ENCODE results near the gene DCC.

The DCC gene

GRCh38 chr18:53521068-53521467 is 1181.1 kb downstream of the DCC start:
- no peak for DNase-seq (ENCODE audit: low read depth in 2 of 2)

GRCh38 chr18:53526101-53526870 is 1186.3 kb downstream of the DCC start:
- DNase-seq (ENCODE audit: low read depth in 2 of 2), result no peak

- no peak for DNase-seq (ENCODE audit: low read depth in 2 of 2)
Observed at GRCh38 chr18:53527365-53527764, 1187.4 kb downstream of the DCC start.

- no peak for DNase-seq (ENCODE audit: low read depth in 2 of 2)
Observed at GRCh38 chr18:53531187-53531586, 1191.2 kb downstream of the DCC start.

- DNase-seq (ENCODE audit: low read depth in 2 of 2), result no peak
Observed at GRCh38 chr18:53531896-53532295, 1191.9 kb downstream of the DCC start.

- no peak for DNase-seq (ENCODE audit: low read depth in 2 of 2)
Observed at GRCh38 chr18:53534203-53534602, 1194.2 kb downstream of the DCC start.

- no peak for DNase-seq (ENCODE audit: low read depth in 2 of 2)
Observed at GRCh38 chr18:53534695-53535094, 1194.7 kb downstream of the DCC start.

GRCh38 chr18:53536908-53537307 is 1196.9 kb downstream of the DCC start:
- DNase-seq (ENCODE audit: low read depth in 2 of 2), result no peak

GRCh38 chr18:53541924-53542323 is 1201.9 kb downstream of the DCC start:
- no peak for DNase-seq (ENCODE audit: low read depth in 2 of 2)

- DNase-seq (ENCODE audit: low read depth in 2 of 2), result no peak
Observed at GRCh38 chr18:53543711-53544110, 1203.7 kb downstream of the DCC start.

- no peak for DNase-seq (ENCODE audit: low read depth in 2 of 2)
Observed at GRCh38 chr18:53544917-53545316, 1204.9 kb downstream of the DCC start.

- DNase-seq (ENCODE audit: low read depth in 2 of 2), result no peak
Observed at GRCh38 chr18:53551868-53552426, 1212.0 kb downstream of the DCC start.

- no peak for DNase-seq (ENCODE audit: low read depth in 2 of 2)
Observed at GRCh38 chr18:53553030-53553429, 1213.0 kb downstream of the DCC start.

- no peak for DNase-seq (ENCODE audit: low read depth in 2 of 2)
Observed at GRCh38 chr18:53556450-53556849, 1216.5 kb downstream of the DCC start.

- DNase-seq (ENCODE audit: low read depth in 2 of 2), result no peak
Observed at GRCh38 chr18:53560546-53560945, 1220.5 kb downstream of the DCC start.

GRCh38 chr18:53566626-53567025 is 1226.6 kb downstream of the DCC start:
- DNase-seq (ENCODE audit: low read depth in 2 of 2), result no peak

GRCh38 chr18:53567929-53568574 is 1228.1 kb downstream of the DCC start:
- DNase-seq (ENCODE audit: low read depth in 2 of 2), result no peak

All from activated CD8-positive, alpha-beta memory T cell treated with anti-CD3 and anti-CD28 coated beads for 4 hours (primary cell).